NB4 (cell line): ENCODE measurements around the gene DNAH14.

Source experiments
- POLR2A ChIP-seq: IDR thresholded peaks from 2 replicates; pipeline ENCODE4 v1.6.1; 2011; ENCODE audit warnings: mild to moderate bottlenecking; ENCODE audit not compliant: insufficient read length; ENCODE audit errors: extremely low read depth
- TF ChIP-seq, protein P1 (sequence below): IDR thresholded peaks from one replicate; pipeline ENCODE4 v1.5.1; 2012; ENCODE audit warnings: low read depth, low read length

DNA sequence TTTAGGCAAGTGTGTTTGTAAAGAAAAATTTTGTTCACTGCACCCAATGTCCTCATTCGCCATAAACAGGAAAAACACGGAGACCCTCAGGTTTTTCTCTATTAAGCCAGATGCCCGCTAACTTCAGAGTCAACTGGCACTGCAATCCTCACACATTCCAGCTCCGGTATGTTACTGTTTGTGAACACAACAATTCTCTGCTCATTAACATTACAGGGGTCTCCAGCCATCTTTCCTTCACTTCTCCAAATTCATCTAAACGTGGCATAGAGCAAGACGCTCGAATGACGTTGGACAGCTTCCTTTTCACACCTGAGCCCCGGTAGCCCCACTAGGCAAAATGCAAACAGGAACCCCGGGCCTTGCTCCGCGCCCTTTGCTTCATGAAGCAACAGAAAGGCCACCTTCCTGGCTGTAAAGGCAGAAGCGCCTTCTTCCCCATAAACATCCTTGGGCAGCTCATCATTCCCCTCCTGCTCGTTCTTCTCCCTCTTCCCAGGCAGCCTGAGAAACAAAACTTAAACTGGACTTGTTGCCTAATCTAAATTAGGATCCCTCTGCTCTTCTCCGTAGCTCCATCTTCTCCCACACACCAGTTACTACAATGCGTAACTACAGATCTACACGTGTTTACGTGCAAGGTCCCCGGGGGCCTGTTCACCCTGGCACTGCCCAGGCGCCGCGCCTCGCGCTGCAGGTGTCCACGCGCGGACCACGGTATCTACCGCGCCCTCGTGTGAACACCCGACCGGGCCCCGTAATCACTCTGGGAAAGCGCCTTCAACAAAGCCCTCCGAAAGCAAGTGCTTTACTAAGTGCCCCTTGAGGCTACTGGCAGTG lies 497.1 kb downstream of the DNAH14 start:
- TF ChIP-seq, protein P1, sequence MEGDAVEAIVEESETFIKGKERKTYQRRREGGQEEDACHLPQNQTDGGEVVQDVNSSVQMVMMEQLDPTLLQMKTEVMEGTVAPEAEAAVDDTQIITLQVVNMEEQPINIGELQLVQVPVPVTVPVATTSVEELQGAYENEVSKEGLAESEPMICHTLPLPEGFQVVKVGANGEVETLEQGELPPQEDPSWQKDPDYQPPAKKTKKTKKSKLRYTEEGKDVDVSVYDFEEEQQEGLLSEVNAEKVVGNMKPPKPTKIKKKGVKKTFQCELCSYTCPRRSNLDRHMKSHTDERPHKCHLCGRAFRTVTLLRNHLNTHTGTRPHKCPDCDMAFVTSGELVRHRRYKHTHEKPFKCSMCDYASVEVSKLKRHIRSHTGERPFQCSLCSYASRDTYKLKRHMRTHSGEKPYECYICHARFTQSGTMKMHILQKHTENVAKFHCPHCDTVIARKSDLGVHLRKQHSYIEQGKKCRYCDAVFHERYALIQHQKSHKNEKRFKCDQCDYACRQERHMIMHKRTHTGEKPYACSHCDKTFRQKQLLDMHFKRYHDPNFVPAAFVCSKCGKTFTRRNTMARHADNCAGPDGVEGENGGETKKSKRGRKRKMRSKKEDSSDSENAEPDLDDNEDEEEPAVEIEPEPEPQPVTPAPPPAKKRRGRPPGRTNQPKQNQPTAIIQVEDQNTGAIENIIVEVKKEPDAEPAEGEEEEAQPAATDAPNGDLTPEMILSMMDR, result no peak
- no peak for TF ChIP-seq POLR2A
